Measurements from ENCODE around the gene IL1R1. TPM values are rescaled to one million over a fixed set of nuclear protein-coding genes. Genes with fewer than 3 reads are reported as not detected.

Gene IL1R1
- polyA plus RNA-seq, 1 experiment = 102 TPM

GRCh38 chr2:102154946-102155702 is 12.6 kb downstream of the IL1R1 start:
- Histone ChIP-seq H3K4me3 (ENCODE audit: low read depth, low read length) (no peak overlapping the region), H3K27ac (ENCODE audit: low read depth, low read length) (peak overlapping the region; percentile 80), H3K27me3 (ENCODE audit: control insufficient read depth, insufficient read depth, low read length) (no peaks in the 10 kb centered on the region), H3K9me3 (ENCODE audit: control insufficient read depth, insufficient read depth, low read length) (peaks cover 10% of the 10 kb centered on the region)
- ChIA-PET CTCF (interaction anchor here (1.0 to 4.6 kb wide), 6 partner anchors 86 to 272 kb away, joined by 3 to 21 read pairs (median 8); no protein-coding TSS in a partner anchor), POLR2A (interaction anchor here (0.8 to 1.6 kb wide), 3 partner anchors 13 to 109 kb away, joined by 3 to 18 read pairs (median 4); partner anchors contain the start of gene IL1R1)
- DNase-seq (ENCODE audit: low read depth, low spot score) = no peak
- TF ChIP-seq, protein P1, sequence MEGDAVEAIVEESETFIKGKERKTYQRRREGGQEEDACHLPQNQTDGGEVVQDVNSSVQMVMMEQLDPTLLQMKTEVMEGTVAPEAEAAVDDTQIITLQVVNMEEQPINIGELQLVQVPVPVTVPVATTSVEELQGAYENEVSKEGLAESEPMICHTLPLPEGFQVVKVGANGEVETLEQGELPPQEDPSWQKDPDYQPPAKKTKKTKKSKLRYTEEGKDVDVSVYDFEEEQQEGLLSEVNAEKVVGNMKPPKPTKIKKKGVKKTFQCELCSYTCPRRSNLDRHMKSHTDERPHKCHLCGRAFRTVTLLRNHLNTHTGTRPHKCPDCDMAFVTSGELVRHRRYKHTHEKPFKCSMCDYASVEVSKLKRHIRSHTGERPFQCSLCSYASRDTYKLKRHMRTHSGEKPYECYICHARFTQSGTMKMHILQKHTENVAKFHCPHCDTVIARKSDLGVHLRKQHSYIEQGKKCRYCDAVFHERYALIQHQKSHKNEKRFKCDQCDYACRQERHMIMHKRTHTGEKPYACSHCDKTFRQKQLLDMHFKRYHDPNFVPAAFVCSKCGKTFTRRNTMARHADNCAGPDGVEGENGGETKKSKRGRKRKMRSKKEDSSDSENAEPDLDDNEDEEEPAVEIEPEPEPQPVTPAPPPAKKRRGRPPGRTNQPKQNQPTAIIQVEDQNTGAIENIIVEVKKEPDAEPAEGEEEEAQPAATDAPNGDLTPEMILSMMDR (IDR thresholded peaks at IDR 0.05; ENCODE audit: low read depth, low read length) = no peak

- CTCF ChIA-PET = interaction anchor here (1.0 to 4.6 kb wide), 8 partner anchors 10 to 287 kb away, joined by 3 to 21 read pairs (median 6); no protein-coding TSS in a partner anchor
These were observed 13.4 kb downstream of the IL1R1 start for GRCh38 chr2:102155703-102156515.

GRCh38 chr2:102158011-102158755 is 15.6 kb downstream of the IL1R1 start:
- Histone ChIP-seq H3K9me3 (ENCODE audit: control insufficient read depth, insufficient read depth, low read length) (no peaks in the 10 kb centered on the region), H3K27ac (ENCODE audit: low read depth, low read length) (no peak overlapping the region), H3K4me3 (ENCODE audit: low read depth, low read length) (no peak overlapping the region), H3K27me3 (ENCODE audit: control insufficient read depth, insufficient read depth, low read length) (no peaks in the 10 kb centered on the region)
- TF ChIP-seq, protein P1 (IDR thresholded peaks at IDR 0.05; ENCODE audit: low read depth, low read length) = no peak
- POLR2A ChIA-PET = no interaction called here
- CTCF ChIA-PET = interaction anchor here (0.5 to 4.6 kb wide), 6 partner anchors 8 to 285 kb away, joined by 3 to 21 read pairs (median 6); partner anchors contain the start of gene IL18R1
- DNase-seq (ENCODE audit: low read depth, low spot score) = no peak

More at GRCh38 chr2:102155703-102156515, 13.4 kb downstream of the IL1R1 start:
- no peak for DNase-seq (ENCODE audit: low read depth, low spot score)
- POLR2A ChIA-PET = interaction anchor here (0.8 to 1.6 kb wide), 3 partner anchors 14 to 110 kb away, joined by 3 to 18 read pairs (median 4); partner anchors contain the start of gene IL1R1
- Histone ChIP-seq H3K27ac (ENCODE audit: low read depth, low read length) (peak overlapping the region; percentile 80), H3K27me3 (ENCODE audit: control insufficient read depth, insufficient read depth, low read length) (no peaks in the 10 kb centered on the region), H3K9me3 (ENCODE audit: control insufficient read depth, insufficient read depth, low read length) (peaks cover 9% of the 10 kb centered on the region), H3K4me3 (ENCODE audit: low read depth, low read length) (no peak overlapping the region)
- TF ChIP-seq, protein P1 (IDR thresholded peaks at IDR 0.05; ENCODE audit: low read depth, low read length) = no peak

- Histone ChIP-seq H3K27ac (ENCODE audit: low read depth, low read length) (no peak overlapping the region), H3K9me3 (ENCODE audit: control insufficient read depth, insufficient read depth, low read length) (no peaks in the 10 kb centered on the region), H3K27me3 (ENCODE audit: control insufficient read depth, insufficient read depth, low read length) (no peaks in the 10 kb centered on the region), H3K4me3 (ENCODE audit: low read depth, low read length) (no peak overlapping the region)
- no peak for DNase-seq (ENCODE audit: low read depth, low spot score)
- POLR2A ChIA-PET = interaction anchor here (0.6 kb wide), 1 partner anchor 16 kb away, joined by 3 read pairs; no protein-coding TSS in a partner anchor
- CTCF ChIA-PET = interaction anchor here (0.9 to 1.5 kb wide), 3 partner anchors 139 to 284 kb away, joined by 3 to 7 read pairs (median 3); no protein-coding TSS in a partner anchor
- TF ChIP-seq, protein P1 (IDR thresholded peaks at IDR 0.05; ENCODE audit: low read depth, low read length) = no peak
These were observed 16.7 kb downstream of the IL1R1 start for GRCh38 chr2:102159295-102159694.
